Suppressor macrophage treated with lipopolysaccharide for 1 hour (primary cell): ENCODE measurements around the gene MXI1.
A peak's percentile ranks its signal among the peaks of the same experiment; 100 is the strongest.
"Not testable (repeated sequence)": the region's sequence is repeated elsewhere in the genome, so short reads cannot be mapped to it uniquely, and the experiment has no call there.

Source experiments
- DNase-seq, 3 donors: peaks; one replicate each; pipeline ENCODE4 v3.0.0-alpha.2; 2020 to 2022

The MXI1 gene

DNA sequence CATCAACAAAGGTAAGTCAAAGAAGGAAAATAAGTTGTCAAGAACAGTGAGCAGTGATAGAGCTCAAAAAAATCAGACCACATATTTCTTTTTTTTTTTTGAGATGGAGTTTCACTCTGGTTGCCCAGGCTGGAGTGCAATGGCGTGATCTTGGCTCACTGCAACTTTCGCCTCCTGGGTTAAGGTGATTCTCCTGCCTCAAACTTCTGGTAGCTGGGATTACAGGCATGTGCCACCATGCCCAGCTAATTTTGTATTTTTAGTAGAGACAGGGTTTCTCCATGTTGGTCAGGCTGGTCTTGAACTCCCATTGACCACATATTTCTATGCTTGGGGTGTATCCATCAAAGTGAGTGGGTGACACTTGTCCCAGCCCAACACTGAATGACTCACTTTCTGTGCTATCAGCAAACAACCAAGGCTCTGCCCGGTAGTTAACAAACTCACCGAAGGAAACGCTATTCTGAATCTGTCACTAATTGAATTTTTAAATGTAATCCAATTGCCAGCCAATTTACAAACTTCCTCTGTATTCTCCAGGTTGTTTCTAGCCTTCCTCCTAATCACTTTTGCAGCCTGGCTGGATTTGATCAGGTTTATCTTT lies 116.9 kb downstream of the MXI1 start:
- peak; percentile 41 to 69 (median 48) for DNase-seq

DNA sequence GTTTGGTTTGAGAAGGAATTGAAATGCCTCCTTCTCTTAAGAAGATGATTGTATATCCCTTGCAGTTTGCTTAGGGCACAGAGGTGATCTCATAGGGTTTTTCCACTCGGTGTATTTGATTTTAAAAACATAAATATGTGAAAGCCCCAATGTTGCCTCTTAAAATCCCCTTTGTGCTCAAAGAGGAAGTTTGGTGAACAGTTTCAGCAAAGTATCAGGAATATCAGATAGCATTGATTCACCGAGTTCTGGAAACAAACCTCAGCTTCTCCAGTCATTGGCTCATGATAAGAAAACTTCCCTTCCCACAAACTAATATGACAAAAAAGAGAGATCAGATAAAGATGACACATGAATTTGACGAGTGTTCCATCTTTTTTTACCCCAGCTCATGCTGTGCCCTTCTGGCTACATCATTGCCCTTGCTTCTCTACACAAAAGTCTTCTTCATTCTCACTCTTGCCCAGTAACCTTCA lies 117.4 kb downstream of the MXI1 start:
- peak; percentile 87 to 98 (median 93) for DNase-seq

DNA sequence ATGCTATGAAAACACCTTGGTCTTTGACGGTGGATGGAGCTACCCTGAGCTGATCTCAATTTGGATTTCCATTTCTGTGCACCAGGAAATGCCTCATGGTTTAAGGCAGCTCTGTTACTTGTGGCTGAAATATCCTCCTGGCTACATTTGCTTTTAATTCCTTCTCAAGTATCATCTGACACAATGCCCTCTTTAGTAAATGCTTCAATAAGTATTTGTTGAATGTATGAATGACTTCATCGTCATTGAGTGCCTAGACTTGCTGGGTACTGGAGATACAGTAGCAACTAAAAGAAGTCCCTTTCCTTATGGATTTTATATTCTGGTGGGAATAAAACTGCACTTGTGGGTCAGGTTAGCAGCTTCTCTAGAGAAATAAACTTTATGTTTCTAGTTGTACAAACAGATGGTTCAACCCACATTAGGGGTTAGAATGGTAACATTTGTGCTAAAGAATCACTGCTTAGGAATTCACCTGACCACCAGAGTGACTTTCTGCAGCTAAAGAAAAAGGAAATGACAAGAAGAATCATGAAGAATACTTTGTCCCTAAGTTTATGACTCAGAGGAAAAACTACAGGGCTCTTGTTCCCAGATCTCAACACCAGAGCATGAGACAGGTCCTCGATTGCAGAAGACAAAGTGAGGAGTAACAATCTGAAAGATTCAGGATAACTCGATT lies 119.1 kb downstream of the MXI1 start:
- DNase-seq, result peak; percentile 59 to 90 (median 78)

GRCh38 chr10:110327262-110327914 lies 120.0 kb downstream of the MXI1 start:
- peak in 1 of 3 donors; percentile 38 for DNase-seq

DNA sequence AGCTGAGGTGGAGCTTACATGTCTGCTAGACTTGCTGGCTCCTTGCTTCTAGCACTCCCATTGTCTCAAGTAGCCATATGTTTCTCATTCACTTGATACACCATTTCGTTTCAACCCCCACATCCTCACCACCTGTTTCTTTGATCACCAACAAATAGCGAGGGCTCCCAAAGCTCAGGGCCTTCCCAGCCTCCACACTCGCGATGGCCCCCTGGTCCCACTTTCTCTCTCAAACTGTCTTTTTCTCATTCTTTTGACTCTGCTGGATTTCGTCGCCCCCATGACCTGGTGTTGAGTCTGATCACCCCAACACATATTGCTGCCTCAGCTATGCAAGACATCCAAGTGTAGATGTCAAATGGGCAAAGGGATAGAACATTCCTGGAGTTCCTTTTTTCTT lies 123.3 kb downstream of the MXI1 start:
- no peak for DNase-seq

- not testable (repeated sequence) for DNase-seq
Measured at GRCh38 chr10:110331226-110331795, 123.9 kb downstream of the MXI1 start.

DNA sequence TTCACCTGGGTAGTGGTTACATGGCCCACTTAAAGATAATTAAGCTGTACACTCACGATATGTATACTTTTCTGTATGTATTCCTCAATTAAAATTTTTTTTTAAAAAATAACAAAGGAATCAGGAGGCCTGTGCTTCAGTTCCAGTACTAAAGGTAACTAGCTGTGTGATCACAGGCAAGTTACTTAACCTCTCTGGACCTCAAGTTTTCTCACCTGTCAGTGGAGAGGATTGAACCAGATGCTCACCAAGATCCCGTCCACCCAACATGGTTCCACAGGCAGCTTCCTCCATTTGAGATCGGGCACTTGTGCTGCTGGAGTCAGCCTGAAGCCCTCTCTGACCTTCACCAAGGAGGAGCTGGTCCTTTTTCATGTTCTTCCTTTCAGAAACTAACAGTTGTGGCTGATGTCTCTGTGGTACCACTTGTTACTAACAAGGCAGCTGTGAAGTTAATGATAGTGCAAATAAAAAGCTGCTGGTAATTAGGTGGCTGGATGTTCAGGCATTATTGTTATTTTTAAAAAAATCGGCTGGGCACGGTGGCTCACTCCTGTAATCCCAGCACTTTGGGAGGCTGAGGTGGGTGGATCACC lies 126.8 kb downstream of the MXI1 start:
- DNase-seq, result no peak

DNA sequence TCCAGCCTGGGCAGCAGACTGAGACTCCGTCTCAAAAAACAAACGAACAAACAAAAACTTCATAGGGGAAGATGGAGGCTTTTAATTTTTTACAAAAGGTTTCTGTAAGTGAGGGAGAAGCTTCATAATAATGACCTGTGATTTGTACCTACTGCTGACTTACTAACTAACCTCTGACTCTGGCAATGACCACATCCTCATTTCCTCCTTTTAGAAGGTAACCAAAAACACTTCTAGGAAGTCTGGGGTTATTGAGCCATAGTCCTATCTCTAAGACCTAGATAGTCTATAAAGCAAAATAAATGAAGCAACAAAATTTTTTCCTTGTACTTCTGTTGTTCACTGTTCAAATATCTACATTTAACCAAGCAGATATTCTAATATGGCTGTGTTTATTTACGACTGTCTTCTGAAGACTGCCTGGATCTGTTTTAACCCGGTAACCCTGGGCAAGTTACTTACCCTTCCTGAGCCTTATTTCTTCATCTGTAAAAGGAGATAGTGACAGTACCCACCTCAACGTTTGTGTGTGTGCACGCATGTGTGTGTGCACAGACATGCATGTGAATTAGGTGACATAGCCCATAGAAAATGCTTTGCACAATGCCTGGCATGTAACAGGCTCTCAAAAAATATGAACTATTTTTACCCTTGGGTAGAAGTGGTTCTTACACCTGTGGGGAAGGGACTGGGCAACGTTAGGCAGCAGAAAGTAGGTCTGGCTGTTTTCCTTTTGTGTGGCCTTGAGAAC lies 128.1 kb downstream of the MXI1 start:
- peak in 1 of 3 donors; percentile 29 for DNase-seq

DNA sequence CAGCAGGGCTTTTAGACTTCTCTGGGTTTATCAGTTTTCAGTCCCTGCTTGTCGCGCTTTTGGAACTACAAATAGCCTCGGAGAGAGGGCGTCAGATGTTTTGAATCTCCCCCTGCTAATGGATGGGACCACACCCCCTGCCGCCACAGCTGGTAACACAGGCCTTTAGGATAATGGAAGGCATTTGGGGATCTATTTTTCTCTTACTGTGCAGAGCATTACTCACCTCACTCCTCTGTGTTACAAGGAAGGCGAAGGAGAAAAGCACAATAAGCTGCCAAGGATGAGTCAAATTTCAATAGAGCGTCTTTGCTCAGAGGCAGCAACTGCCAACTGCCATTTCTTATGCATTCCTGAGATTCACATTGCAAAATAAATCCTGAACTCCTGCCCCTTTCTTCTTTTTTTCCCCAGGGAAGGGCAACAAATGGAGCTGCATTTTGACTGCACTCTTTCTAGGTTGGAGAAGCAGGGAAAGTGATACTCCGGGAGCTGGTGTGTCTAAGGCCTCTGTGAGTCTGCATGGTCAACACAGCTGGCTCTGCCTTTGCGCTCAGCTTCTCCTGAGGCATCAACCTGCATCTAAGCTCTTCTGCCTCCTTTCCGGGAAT lies 128.8 kb downstream of the MXI1 start:
- no peak for DNase-seq
